Cardiac muscle cell (in vitro differentiated cells and primary cell): ENCODE data around the gene MTUS2. TPM values are rescaled to one million over a fixed set of nuclear protein-coding genes. Genes with fewer than 3 reads are reported as not detected.

Experiments used
- DNase-seq, 2 donors: peaks; one replicate each; pipeline versions ENCODE4 v3.0.0 to v3.0.0-alpha.2; 2010 to 2017; ENCODE audit warnings: low read depth in 1 of 2, low spot score in 1 of 2
- H3K27ac ChIP-seq: fragments of 200-600 bp; sonication (generic); 2 replicates; pipeline ENCODE4 v1.5.1; 2016
- H3K27me3 ChIP-seq: fragments of 200-600 bp; sonication (generic); 2 replicates; pipeline ENCODE4 v1.6.0; 2016; ENCODE audit warnings: control low read depth
- H3K36me3 ChIP-seq: fragments of 200-600 bp; sonication (generic); 2 replicates; pipeline ENCODE4 v1.5.1; 2016; ENCODE audit warnings: control low read depth
- H3K4me1 ChIP-seq: fragments of 200-600 bp; sonication (generic); 2 replicates; pipeline ENCODE4 v1.8.1; 2017; ENCODE audit warnings: low read depth, mild to moderate bottlenecking, mixed run types
- H3K4me3 ChIP-seq: fragments of 200-600 bp; sonication (generic); 2 replicates; pipeline ENCODE4 v1.5.1; 2016; ENCODE audit warnings: mild to moderate bottlenecking
- H3K9me3 ChIP-seq: fragments of 200-600 bp; sonication (generic); 2 replicates; pipeline ENCODE4 v1.5.1; 2017; ENCODE audit warnings: low read depth, mild to moderate bottlenecking, control low read depth
- CTCF ChIP-seq: IDR thresholded peaks from 2 replicates; pipeline ENCODE4 v1.5.1; 2012; ENCODE audit warnings: low read depth, mild to moderate bottlenecking, low read length
- polyA plus RNA-seq: library from polyadenylated mRNA; unstranded; fragments of >200 nt; fragmentation: Nextera tagmentation; extraction: Ambion mirVana; gene quantifications from 2 replicates; pipeline ENCODE4 v1.2.1, GENCODE V29; 2016
- total RNA-seq: library from RNA; depleted of rRNA; stranded (reverse); fragments of >200 nt; gene quantifications from 2 replicates; pipeline ENCODE4 v1.2.3, GENCODE V29; 2016

The MTUS2 gene
- total and polyA plus RNA-seq, 2 experiments from 2014 or later = 31.6 to 96.9 TPM

GRCh38 chr13:29109987-29110386 lies 289.8 kb downstream of the MTUS2 start:
- Histone ChIP-seq H3K36me3 (no peaks in the 10 kb centered on the region), H3K27me3 (no peaks in the 10 kb centered on the region), H3K9me3 (no peaks in the 10 kb centered on the region), H3K27ac (no peak overlapping the region), H3K4me3 (no peak overlapping the region), H3K4me1 (no peaks in the 10 kb centered on the region)
- no peak for TF ChIP-seq CTCF
- DNase-seq = no peak

GRCh38 chr13:29111446-29111845 lies 291.3 kb downstream of the MTUS2 start:
- Histone ChIP-seq H3K9me3 (no peaks in the 10 kb centered on the region), H3K27me3 (no peaks in the 10 kb centered on the region), H3K4me3 (no peak overlapping the region), H3K4me1 (no peaks in the 10 kb centered on the region), H3K27ac (no peak overlapping the region), H3K36me3 (no peaks in the 10 kb centered on the region)
- no peak for DNase-seq
- TF ChIP-seq CTCF = no peak

- no peak overlapping the region for H3K4me3 ChIP-seq
- no peaks in the 10 kb centered on the region for H3K9me3 ChIP-seq
- no peak for TF ChIP-seq CTCF
- H3K36me3 ChIP-seq = no peaks in the 10 kb centered on the region
- H3K4me1 ChIP-seq = no peaks in the 10 kb centered on the region
- H3K27ac ChIP-seq = no peak overlapping the region
- no peaks in the 10 kb centered on the region for H3K27me3 ChIP-seq
- DNase-seq = no peak
Observed at GRCh38 chr13:29115842-29116241, 295.7 kb downstream of the MTUS2 start.

- no peaks in the 10 kb centered on the region for H3K36me3 ChIP-seq
- no peak for DNase-seq
- H3K27ac ChIP-seq = no peak overlapping the region
- H3K4me3 ChIP-seq = no peak overlapping the region
- no peaks in the 10 kb centered on the region for H3K4me1 ChIP-seq
- H3K9me3 ChIP-seq = no peaks in the 10 kb centered on the region
- H3K27me3 ChIP-seq = no peaks in the 10 kb centered on the region
- no peak for TF ChIP-seq CTCF
Observed at GRCh38 chr13:29117663-29118062, 297.5 kb downstream of the MTUS2 start.

GRCh38 chr13:29118471-29118870 lies 298.3 kb downstream of the MTUS2 start:
- Histone ChIP-seq H3K27me3 (no peaks in the 10 kb centered on the region), H3K36me3 (no peaks in the 10 kb centered on the region), H3K27ac (no peak overlapping the region), H3K4me3 (no peak overlapping the region), H3K4me1 (no peaks in the 10 kb centered on the region), H3K9me3 (no peaks in the 10 kb centered on the region)
- DNase-seq = no peak
- no peak for TF ChIP-seq CTCF

DNA sequence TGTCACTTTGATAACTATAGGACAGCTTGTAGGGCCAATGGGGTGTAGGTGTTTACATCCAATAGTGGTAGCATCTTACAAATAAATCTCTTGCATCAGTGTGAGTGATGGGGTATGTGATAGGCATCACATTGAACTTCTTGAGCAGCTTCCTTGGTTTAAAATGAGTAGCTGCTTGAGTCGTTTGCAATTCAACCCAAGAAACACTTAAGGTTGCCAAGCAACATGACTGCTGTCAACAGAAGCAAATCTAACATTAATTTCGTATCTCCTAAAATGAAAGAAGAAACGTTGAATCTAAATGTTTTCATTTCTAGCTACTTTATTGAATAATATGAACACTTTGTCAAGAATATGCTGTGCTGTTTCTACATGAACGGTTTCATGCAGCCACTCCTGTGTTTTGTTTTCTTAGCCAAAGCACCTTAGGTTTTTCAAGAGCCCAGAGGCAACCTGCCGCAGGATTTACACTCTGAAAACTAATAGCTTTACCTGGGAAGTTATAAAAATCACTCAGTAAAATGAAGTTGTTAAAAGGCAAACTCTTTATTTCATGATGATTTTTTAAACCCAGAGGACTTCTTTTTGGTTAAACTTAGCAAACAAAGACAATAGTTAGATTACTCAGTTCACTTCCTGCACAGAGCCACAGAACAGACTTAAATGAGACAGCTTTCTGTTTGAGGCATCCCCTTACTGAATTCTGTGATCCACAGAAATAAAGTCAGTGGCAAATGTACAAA lies 305.2 kb downstream of the MTUS2 start:
- Histone ChIP-seq H3K27me3 (no peaks in the 10 kb centered on the region), H3K27ac (no peak overlapping the region), H3K4me3 (no peak overlapping the region), H3K36me3 (no peaks in the 10 kb centered on the region), H3K9me3 (no peaks in the 10 kb centered on the region), H3K4me1 (peaks cover 10% of the 10 kb centered on the region)
- peak in 1 of 2 donors; percentile 22 for DNase-seq
- no peak for TF ChIP-seq CTCF
